Measurements from ENCODE around the gene MYEF2. TPM values are rescaled to one million over a fixed set of nuclear protein-coding genes. Genes with fewer than 3 reads are reported as not detected.

MYEF2 gene
- total and polyA plus RNA-seq, 2 of the 13 experiments (the other 11 are each of a cell fraction or from before 2014, with no cell fraction given), result 10.3 to 10.5 TPM

- POLR2A ChIA-PET, result interaction anchor here (1.0 kb wide), 1 partner anchor 153 kb away, joined by 3 read pairs; the partner anchor contains the start of gene DUT
Measured at GRCh38 chr15:48177383-48177765, 721 bp downstream of the MYEF2 start.

GRCh38 chr15:48176957-48177356 is 1.1 kb downstream of the MYEF2 start:
- Histone ChIP-seq H3K27ac (ENCODE audit: extremely low read length, insufficient read depth, low read length) (no peak overlapping the region), H3K79me2 (ENCODE audit: insufficient read depth, low read length) (peaks cover 4% of the 10 kb centered on the region), H3K27me3 (ENCODE audit: control insufficient read depth in 1 of 2, insufficient read depth in 2 of 2, low read length in 2 of 2) (0 out of 5 replicates have a peak, but pooled peaks cover 0 to 4% of the 10 kb centered on the region in 2 experiments), H3K4me2 (ENCODE audit: low read depth, low read length) (peak overlapping the region; percentile 65), H3K4me1 (ENCODE audit: insufficient read depth, low read length) (peaks cover 11% of the 10 kb centered on the region), H4K20me1 (ENCODE audit: insufficient read depth, low read length) (no peaks in the 10 kb centered on the region), H3K4me3 (replicated peaks in 1 of 3; ENCODE audit: insufficient read depth in 1 of 3, low read depth in 2 of 3, low read length in 3 of 3) (peak overlapping the region in 2 of 3 experiments; percentile 66 to 68; a peak in 2 of 6 replicates), H3K36me3 (replicated peaks in 1 of 2; ENCODE audit: control insufficient read depth in 1 of 2, insufficient read depth in 2 of 2, low read length in 2 of 2) (no peaks in the 10 kb centered on the region), H2AFZ (ENCODE audit: low read length) (no peak overlapping the region), H3K9ac (ENCODE audit: insufficient read depth, low read depth, low read length) (no peak overlapping the region), H3K9me3 (ENCODE audit: low read length) (peaks cover 7% of the 10 kb centered on the region; the same call in 1 of the 2 replicates)
- CTCF ChIA-PET (ENCODE audit: low intra/inter-chr PET ratio, low total read pairs), result no interaction called here
- no peak for ATAC-seq
- in situ Hi-C loops (cut with HindIII; ENCODE audit: extremely low pct_ligation_motif_present, low pct_unique_long_range_greater_than_20kb) (no loop called here), intact Hi-C loops (cut with micrococcal nuclease; ENCODE audit: unreplicated experiment) (no loop called here)
- BruUV-seq (replicated peaks), result no TSS peak
- no peak for FAIRE-seq
- TF ChIP-seq AKAP8 (CRISPR knock-in tag; IDR thresholded peaks at IDR 0.05) (no peak), NCOR1 (IDR thresholded peaks at IDR 0.05; ENCODE audit: borderline replicate concordance, low read length) (no peak), ZC3H13 (CRISPR knock-in tag; IDR thresholded peaks at IDR 0.05) (no peak), NR0B2 (CRISPR knock-in tag; IDR thresholded peaks at IDR 0.05) (no peak), ZSCAN21 (CRISPR knock-in tag; IDR thresholded peaks at IDR 0.05; ENCODE audit: borderline replicate concordance) (no peak), MAFK (conservative IDR thresholded peaks at IDR 0.05 in 1 of 2, IDR thresholded peaks at IDR 0.05 in 1 of 2; ENCODE audit: low read length in 2 of 2) (no peak), SNAPC2 (CRISPR knock-in tag; IDR thresholded peaks at IDR 0.05) (no peak), ZBTB10 (CRISPR knock-in tag; IDR thresholded peaks at IDR 0.05; ENCODE audit: borderline replicate concordance) (no peak), FOXA3 (CRISPR knock-in tag; IDR thresholded peaks at IDR 0.05) (no peak), ZNF749 (CRISPR knock-in tag; IDR thresholded peaks at IDR 0.05; ENCODE audit: borderline replicate concordance) (no peak)
- WGBS (ENCODE audit: low lambda C conversion rate), result 53% methylated on average over 2 of the region's 2 CpGs
- no peak for DNase-seq (ENCODE audit: low spot score)
- POLR2A ChIA-PET, result no interaction called here

More at GRCh38 chr15:48177383-48177765, 721 bp downstream of the MYEF2 start:
- Histone ChIP-seq H3K9ac (ENCODE audit: insufficient read depth, low read depth, low read length) (peak overlapping the region; percentile 72; the same call in 1 of the 2 replicates), H3K36me3 (replicated peaks in 1 of 2; ENCODE audit: control insufficient read depth in 1 of 2, insufficient read depth in 2 of 2, low read length in 2 of 2) (no peaks in the 10 kb centered on the region), H3K9me3 (ENCODE audit: low read length) (peaks cover 7% of the 10 kb centered on the region; the same call in 1 of the 2 replicates), H3K27ac (ENCODE audit: extremely low read length, insufficient read depth, low read length) (no peak overlapping the region), H3K79me2 (ENCODE audit: insufficient read depth, low read length) (peaks cover 4% of the 10 kb centered on the region), H3K4me2 (ENCODE audit: low read depth, low read length) (peak overlapping the region; percentile 65), H4K20me1 (ENCODE audit: insufficient read depth, low read length) (no peaks in the 10 kb centered on the region), H3K27me3 (ENCODE audit: control insufficient read depth in 1 of 2, insufficient read depth in 2 of 2, low read length in 2 of 2) (0 out of 5 replicates have a peak, but pooled peaks cover 0 to 4% of the 10 kb centered on the region in 2 experiments), H2AFZ (ENCODE audit: low read length) (no peak overlapping the region), H3K4me1 (ENCODE audit: insufficient read depth, low read length) (peaks cover 11% of the 10 kb centered on the region), H3K4me3 (replicated peaks in 1 of 3; ENCODE audit: insufficient read depth in 1 of 3, low read depth in 2 of 3, low read length in 3 of 3) (peak overlapping the region; percentile 66 to 68 (median 66))
- intact Hi-C loops (cut with micrococcal nuclease; ENCODE audit: unreplicated experiment) (no loop called here), in situ Hi-C loops (cut with HindIII; ENCODE audit: extremely low pct_ligation_motif_present, low pct_unique_long_range_greater_than_20kb) (no loop called here)
- no TSS peak for BruUV-seq (replicated peaks)
- no peak for DNase-seq (ENCODE audit: low spot score)
- FAIRE-seq, result no peak
- no peak for TF ChIP-seq TSC22D2 (CRISPR knock-in tag; IDR thresholded peaks at IDR 0.05; ENCODE audit: borderline replicate concordance)
- no peak for TF ChIP-seq TEAD3 (CRISPR knock-in tag; optimal IDR thresholded peaks at IDR 0.05; ENCODE audit: borderline replicate concordance)
- peak; percentile 92 for TF ChIP-seq ATF7 (IDR thresholded peaks at IDR 0.05)
- TF ChIP-seq ATF7 (CRISPR knock-in tag; IDR thresholded peaks at IDR 0.05), result no peak
- CTCF ChIA-PET (ENCODE audit: low intra/inter-chr PET ratio, low total read pairs), result no interaction called here
- peak; percentile 80 for ATAC-seq
- 27% methylated on average over 10 of the region's 10 CpGs for WGBS (ENCODE audit: low lambda C conversion rate)
